Ovary (tissue), 3 donors: ENCODE results near the gene LGR6.
"Not testable (repeated sequence)": the region's sequence is repeated elsewhere in the genome, so short reads cannot be mapped to it uniquely, and the experiment has no call there.

Experiments
- CTCF ChIP-seq, 3 donors: fragments of 450-650 bp in 2 of 3; fragments of 200-600 bp in 1 of 3; IDR thresholded peaks; one replicate each; pipeline versions ENCODE4 v1.5.1 to v1.8.0; 2016 to 2022; ENCODE audit warnings: antibody characterized with exemption in 3 of 3, mild to moderate bottlenecking in 1 of 3
- EP300 ChIP-seq: sonication (generic); formaldehyde crosslinking; IDR thresholded peaks from one replicate; pipeline ENCODE4 v1.6.1; 2017; ENCODE audit warnings: antibody characterized with exemption
- donor health status: DM: no; HTN: no; CAD: no.

GRCh38 chr1:202352583-202353197, 159.1 kb downstream of the LGR6 start:
- TF ChIP-seq EP300; CTCF (IDR thresholded peaks at IDR 0.05): not testable (repeated sequence)
